Activated CD8-positive, alpha-beta memory T cell treated with anti-CD3 and anti-CD28 coated beads, Interleukin-2, amount 50 U/mL, for 1 hour (primary cell): ENCODE data around the gene PPIP5K2.
A peak's percentile ranks its signal among the peaks of the same experiment; 100 is the strongest.
"Not testable (repeated sequence)": the region's sequence is repeated elsewhere in the genome, so short reads cannot be mapped to it uniquely, and the experiment has no call there.

Experiments
- DNase-seq: peaks from one replicate; pipeline ENCODE4 v3.0.0-alpha.2; 2020; ENCODE audit errors: extremely low read depth

The PPIP5K2 gene

DNA sequence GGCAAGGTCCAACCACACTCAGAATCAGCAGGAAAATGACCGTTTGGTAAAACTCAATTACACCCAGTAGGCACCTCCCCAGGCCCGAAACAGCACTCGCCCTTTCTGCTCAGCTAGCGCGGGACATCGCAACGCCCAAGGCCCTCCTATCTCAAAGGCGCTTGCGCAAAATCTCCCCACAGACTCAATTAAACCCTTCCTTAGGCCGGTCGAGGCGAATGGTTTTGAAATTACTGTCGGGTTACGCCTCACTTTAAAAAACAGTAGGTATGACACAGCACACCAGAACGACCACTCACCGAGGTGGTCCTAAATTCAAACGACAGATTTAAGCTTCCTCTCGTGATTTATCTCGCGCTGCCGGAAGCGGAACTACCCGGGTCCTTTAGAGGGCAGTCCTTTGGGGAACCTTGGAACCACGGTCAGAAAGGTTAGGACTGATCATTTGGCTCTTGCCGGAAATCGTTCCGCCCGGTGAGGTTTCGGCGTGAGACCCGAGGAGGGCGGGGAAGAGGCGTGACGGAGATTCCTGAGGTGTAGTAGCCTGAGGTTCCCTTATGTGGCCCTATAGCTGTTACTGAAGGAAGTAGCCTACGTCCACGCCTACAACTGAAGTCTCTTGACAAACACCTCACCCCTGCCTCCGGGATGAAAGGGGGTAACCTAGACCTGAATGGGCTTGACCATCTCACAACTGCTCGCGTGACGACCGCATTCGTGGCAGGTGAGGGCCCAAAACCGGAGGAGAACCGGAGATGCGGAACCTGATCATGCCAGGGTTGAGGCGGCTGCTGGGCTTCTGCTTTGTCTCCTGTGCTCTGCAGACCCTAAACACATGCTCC, at the start of gene PPIP5K2, which contains the start of gene GIN1:
PPIP5K2 (plus strand) TSS at position 537 of the 842 bp plus-strand sequence. CDS start 9,289 bp downstream, outside the sequence.
GIN1 (minus strand) TSS at position 374 of the 842 bp plus-strand sequence. CDS start 11,431 bp downstream, outside the sequence.
- peak; percentile 94 for DNase-seq

- DNase-seq: not testable (repeated sequence)
Observed at GRCh38 chr5:103073500-103073899, 46.6 kb upstream of the PPIP5K2 start.

DNA sequence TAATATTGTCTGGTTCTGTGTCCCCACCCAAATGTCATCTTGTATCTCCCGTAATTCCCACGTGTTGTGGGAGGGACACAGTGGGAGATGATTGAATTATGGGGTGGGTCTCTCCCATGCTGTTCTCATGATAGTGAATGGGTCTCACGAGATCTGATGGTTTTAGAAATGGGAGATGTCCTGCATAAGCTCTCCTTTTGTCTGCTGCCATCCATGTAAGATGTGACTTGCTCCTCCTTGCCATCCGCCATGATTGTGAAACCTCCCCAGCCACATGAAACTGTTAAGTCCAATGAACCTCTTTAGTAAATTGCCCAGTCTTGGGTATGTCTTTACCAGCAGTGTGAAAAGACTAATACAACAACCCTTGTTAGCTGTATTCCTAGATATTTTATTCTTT, 44.7 kb upstream of the PPIP5K2 start:
- DNase-seq: no peak

DNA sequence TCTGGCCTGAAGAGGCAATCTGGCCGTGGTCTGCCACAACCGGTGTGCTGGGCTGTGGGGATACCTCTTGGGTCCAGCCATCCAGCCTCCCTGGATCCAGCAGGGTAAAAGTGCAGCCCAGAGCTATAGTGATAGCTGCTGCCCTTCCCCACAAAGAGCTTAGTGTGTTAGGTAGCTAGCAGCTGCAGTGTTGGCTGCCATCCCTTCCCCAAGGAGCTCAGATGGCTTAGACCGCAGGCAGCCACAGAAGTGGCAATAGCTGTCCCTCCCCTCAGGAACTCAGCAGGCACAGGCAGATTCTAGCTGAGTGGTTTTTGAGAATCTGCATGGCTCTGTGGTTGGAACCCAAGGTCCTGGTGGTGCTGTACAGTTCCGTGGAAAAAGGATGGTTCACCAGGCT, 40.3 kb upstream of the PPIP5K2 start:
- no peak for DNase-seq

GRCh38 chr5:103086547-103086946, 33.6 kb upstream of the PPIP5K2 start:
- no peak for DNase-seq

DNA sequence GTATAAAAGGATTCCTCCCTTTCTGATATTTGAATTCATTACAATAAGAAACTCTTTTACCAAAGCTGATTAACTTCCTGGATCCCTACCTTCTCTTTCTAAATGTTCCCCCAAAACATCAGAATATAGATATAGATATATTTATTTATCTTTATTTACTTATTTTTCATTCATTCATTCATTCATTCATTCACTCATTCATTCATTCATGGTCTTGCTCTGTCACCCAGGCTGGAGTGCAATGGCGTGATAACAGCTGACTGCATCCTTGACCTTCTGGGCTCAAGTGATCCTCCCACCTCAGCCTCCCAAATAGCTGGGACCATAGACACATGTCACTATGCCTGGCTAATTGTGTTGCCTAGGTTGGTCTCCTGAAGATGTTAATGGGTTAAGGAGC, 30.8 kb upstream of the PPIP5K2 start:
- DNase-seq: no peak

GRCh38 chr5:103090791-103091190, 29.3 kb upstream of the PPIP5K2 start:
- no peak for DNase-seq

- no peak for DNase-seq
Observed at GRCh38 chr5:103092676-103093075, 27.4 kb upstream of the PPIP5K2 start.

DNA sequence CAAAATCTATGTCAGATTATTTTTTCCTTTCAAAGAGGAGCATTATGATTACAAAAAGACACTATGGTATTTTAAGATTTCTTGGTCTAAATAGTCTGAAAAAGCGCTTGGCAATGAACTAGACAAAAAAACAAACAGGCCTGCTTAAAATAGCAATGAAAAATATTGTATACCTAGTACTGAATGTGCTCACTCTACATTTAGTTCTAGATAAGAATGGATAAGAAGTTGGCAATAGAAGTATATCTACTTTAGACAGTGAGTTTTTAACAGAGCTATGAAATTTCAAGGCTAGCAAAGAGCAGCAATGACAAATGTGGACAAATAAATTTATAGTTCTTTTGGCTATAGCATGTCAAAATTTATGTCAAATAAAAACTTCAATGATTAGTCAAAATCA, 26.4 kb upstream of the PPIP5K2 start:
- no peak for DNase-seq

GRCh38 chr5:103094737-103095136, 25.4 kb upstream of the PPIP5K2 start:
- no peak for DNase-seq

DNA sequence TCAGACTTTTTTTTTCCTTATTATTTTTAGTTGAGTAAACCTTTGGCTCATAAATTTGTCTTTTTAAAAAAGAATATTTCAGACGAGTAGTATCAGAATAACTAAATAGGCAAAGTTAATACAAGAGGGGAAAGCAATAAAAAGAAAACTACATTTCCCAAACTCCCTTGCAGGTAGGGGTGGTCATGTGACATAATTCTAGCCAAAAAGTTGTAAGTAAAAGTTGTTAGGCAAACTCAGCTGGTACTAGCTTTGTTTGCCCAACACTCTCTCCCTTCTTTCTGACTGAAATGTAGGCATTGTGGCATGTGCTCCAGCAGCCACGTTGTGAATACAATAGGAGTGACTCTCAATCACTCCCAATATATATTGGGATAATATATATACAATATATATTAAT, 21.1 kb upstream of the PPIP5K2 start:
- DNase-seq: no peak

- no peak for DNase-seq
Observed at GRCh38 chr5:103101079-103101750, 18.9 kb upstream of the PPIP5K2 start.

DNA sequence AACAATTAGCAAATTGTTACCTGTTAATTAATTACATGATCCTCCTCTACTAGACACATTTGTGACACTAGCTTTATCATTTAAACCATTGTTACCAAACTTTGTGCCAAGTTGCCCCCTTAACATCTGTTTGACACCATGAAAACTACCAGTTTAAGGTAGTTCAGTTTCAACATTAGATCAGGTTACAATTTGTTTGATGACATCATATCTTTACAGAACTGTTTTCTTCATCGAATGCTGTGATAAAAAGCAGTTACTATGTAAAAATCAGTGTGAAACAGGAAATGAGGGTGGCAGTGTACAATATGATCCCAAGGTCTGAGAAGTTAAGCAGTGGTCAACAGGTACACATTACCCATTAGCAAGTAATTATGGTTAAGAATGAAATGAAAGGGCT, 17.9 kb upstream of the PPIP5K2 start:
- no peak for DNase-seq

DNA sequence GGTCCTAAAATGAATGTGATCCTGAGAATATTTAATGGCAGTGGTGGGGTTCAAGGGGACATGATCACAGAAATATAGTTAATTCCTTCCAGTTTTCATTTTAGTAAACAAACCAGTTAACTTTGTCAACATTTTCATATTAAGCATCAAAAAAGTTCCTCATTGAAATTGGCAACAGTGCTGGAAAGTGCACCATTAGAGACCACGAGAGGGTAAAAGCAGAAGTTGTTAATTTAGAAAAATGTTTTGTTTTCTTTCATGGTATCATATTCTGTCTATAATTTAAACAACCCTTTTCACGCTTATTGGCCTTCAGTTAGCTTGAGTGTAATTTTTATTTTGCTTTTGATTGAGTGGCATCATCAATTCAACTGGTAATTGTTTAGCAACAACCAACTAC, 12.0 kb upstream of the PPIP5K2 start:
- no peak for DNase-seq

- no peak for DNase-seq
Observed at GRCh38 chr5:103109277-103109676, 10.8 kb upstream of the PPIP5K2 start.

DNA sequence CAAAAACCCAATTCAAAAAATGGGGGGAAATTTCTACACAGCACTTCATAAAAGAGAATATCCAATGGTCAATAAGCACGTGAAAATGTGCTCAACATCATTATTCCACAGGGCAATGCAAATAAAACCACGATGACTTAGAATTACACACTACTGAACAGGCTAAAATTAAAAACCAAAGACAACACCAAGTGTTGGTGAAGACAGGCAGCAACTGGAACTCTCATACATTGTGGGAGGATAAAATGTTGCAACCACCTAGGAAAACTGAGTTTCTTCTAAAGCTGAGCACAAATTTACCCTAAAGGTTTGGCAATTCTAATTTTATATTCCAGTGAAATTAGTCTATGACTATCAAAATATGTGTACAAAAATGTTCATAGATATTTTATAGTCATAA, 9.7 kb upstream of the PPIP5K2 start:
- no peak for DNase-seq

- DNase-seq: no peak
Observed at GRCh38 chr5:103111468-103111867, 8.6 kb upstream of the PPIP5K2 start.

GRCh38 chr5:103112910-103113309, 7.2 kb upstream of the PPIP5K2 start:
- no peak for DNase-seq

DNA sequence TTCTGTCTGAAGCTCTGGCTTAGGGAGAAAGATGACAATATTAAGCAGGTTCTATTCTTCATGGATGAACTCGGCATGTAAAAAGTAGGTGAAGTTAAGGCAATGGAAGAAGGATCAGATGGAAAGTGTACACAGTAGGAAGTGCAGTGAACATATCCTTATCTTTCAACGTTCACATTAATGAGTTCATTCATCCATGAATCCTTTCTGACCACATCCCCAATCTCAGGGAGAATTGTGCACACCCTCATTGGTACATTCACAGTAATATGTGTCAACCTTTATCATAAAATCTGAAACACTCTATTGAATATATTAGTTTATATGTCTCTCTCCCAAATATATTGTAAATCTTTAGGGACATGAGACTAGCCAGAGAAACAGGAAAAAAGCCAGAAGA, 5.7 kb upstream of the PPIP5K2 start:
- no peak for DNase-seq

DNA sequence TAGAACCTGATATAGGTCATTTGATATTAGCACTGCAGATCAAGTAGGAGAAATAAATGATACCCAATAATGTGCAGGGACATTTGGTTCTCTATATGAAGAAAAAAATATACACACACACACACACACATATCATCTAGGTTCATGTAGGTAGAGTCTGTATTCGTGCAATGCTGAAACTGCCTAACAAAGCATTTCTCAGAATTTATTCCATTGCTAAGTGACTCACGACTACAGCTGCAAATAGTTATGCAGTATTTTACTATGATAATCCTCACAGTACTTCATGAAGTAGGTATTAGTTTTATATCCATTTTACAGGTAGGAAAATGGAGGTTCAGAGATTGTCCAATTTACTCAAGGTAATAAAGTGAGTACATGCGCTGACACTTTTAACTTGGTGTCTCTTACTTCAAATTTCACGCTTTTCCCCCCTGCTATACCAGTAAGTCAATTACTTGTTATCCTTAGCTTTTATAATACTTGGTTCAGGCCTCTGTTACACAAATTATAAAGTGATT, 2.6 kb upstream of the PPIP5K2 start:
- DNase-seq: no peak

DNA sequence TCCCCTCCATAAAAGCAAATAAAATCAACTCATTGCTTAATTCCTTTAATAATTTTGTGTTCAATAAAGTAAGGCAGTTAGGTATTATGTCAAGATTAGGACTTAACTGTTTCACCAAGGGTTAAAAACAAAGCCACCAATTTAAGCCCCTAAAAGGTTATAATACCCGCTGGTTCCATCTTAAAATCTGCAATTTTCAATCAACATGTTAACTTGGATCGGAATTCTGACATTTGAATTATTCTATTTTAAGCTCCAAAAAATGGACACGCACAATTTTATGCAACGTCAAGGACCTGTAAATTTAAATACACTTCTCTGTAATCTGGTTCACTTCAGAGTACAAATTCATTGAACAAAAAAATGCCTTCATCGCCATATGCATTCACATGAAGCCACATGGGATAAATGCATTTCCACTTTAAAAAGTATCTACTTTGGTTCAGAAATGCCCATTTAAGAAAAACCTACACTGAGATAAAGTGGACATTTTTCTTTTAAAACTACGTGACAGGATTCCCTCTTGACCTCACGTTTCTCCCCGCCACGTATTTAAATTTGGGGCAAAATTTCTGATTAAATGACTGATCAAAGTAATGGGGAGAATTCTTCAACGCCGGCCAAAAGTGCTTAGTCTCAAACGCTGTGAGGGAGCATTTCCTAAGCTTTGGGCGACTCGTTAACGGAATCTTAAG, 884 bp upstream of the PPIP5K2 start:
- DNase-seq: no peak

DNA sequence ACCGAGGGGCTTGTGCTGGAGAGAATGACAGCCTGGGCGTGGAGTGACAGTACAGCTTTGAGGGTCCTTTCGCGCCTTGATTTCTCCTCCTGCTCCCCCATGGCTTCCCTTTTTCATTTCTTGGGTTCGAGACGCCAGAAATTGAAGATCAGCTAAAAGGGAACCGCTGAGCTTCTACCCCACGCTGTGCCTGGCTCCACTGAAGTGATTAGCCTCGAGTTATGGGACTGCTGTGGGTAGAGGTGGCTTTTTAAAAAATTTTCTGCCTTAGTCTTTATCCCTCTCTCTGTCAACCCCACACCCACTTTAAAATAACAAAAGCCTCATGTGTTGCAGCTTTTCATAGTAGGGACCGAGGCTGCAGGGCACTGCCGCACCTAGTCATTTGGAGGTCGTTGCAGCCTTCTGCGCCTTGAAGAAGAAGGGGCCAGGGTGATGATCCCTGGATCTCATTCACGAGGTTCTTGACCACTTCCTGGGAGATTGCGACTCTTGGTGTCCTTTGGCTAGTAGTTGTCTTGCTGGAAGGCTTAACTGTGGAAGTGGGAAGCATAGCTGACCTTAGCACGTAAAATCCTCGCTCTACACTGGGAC, 603 bp downstream of the PPIP5K2 start:
- no peak for DNase-seq
